ENCODE results near the gene TMEM119. TPM values are rescaled to one million over a fixed set of nuclear protein-coding genes. Genes with fewer than 3 reads are reported as not detected.

Gene TMEM119
- total and polyA plus RNA-seq, 10 of the 15 experiments (the other 5 are each of a cell fraction or from before 2014, with no cell fraction given) = 0.11 to 0.44 (median 0.19) TPM; not detected in 5

DNA sequence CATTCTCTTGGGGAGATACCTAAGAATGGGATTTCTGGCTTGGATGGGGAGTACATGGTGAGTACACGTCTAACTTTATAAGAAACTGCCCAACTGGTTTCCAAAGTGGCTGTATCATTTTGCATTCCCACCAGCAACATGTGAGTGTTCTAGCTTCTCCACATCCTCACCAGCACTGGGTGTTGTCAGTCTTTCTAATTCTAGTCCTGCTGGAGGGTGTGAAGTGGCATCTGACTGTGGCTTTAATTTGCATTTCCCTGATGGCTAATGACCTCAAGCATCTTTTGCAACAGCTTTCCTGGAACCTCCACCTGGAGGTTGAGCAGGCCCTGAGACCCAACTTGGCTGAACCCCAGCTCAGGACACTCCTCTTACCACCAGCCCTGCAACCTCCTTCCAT is 18.0 kb upstream of the TMEM119 start (continued):
- TF ChIP-seq, protein P1, sequence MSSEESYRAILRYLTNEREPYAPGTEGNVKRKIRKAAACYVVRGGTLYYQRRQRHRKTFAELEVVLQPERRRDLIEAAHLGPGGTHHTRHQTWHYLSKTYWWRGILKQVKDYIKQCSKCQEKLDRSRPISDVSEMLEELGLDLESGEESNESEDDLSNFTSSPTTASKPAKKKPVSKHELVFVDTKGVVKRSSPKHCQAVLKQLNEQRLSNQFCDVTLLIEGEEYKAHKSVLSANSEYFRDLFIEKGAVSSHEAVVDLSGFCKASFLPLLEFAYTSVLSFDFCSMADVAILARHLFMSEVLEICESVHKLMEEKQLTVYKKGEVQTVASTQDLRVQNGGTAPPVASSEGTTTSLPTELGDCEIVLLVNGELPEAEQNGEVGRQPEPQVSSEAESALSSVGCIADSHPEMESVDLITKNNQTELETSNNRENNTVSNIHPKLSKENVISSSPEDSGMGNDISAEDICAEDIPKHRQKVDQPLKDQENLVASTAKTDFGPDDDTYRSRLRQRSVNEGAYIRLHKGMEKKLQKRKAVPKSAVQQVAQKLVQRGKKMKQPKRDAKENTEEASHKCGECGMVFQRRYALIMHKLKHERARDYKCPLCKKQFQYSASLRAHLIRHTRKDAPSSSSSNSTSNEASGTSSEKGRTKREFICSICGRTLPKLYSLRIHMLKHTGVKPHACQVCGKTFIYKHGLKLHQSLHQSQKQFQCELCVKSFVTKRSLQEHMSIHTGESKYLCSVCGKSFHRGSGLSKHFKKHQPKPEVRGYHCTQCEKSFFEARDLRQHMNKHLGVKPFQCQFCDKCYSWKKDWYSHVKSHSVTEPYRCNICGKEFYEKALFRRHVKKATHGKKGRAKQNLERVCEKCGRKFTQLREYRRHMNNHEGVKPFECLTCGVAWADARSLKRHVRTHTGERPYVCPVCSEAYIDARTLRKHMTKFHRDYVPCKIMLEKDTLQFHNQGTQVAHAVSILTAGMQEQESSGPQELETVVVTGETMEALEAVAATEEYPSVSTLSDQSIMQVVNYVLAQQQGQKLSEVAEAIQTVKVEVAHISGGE (CRISPR knock-in tag; IDR thresholded peaks at IDR 0.05) = no peak
- TF ChIP-seq KAT2A (conservative IDR thresholded peaks at IDR 0.05; ENCODE audit: control insufficient read depth, low read depth, low read length) = no peak
- TF ChIP-seq RUNX3 (IDR thresholded peaks at IDR 0.05; ENCODE audit: low read length) = peak; percentile 42; the same call in 1 of the 2 replicates
- TF ChIP-seq WRNIP1 (IDR thresholded peaks at IDR 0.05; ENCODE audit: borderline replicate concordance, low read depth, low read length) = no peak
- TF ChIP-seq KDM1A (IDR thresholded peaks at IDR 0.05; ENCODE audit: borderline replicate concordance) = no peak
- TF ChIP-seq TCF3 (IDR thresholded peaks at IDR 0.05; ENCODE audit: borderline replicate concordance, insufficient read depth, low read depth, low read length) = 0 out of 2 replicates have a peak, but pooled peaks have one; percentile 38
- TF ChIP-seq, protein P2, sequence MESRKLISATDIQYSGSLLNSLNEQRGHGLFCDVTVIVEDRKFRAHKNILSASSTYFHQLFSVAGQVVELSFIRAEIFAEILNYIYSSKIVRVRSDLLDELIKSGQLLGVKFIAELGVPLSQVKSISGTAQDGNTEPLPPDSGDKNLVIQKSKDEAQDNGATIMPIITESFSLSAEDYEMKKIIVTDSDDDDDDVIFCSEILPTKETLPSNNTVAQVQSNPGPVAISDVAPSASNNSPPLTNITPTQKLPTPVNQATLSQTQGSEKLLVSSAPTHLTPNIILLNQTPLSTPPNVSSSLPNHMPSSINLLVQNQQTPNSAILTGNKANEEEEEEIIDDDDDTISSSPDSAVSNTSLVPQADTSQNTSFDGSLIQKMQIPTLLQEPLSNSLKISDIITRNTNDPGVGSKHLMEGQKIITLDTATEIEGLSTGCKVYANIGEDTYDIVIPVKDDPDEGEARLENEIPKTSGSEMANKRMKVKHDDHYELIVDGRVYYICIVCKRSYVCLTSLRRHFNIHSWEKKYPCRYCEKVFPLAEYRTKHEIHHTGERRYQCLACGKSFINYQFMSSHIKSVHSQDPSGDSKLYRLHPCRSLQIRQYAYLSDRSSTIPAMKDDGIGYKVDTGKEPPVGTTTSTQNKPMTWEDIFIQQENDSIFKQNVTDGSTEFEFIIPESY (IDR thresholded peaks at IDR 0.05) = no peak
- TF ChIP-seq, protein P3, sequence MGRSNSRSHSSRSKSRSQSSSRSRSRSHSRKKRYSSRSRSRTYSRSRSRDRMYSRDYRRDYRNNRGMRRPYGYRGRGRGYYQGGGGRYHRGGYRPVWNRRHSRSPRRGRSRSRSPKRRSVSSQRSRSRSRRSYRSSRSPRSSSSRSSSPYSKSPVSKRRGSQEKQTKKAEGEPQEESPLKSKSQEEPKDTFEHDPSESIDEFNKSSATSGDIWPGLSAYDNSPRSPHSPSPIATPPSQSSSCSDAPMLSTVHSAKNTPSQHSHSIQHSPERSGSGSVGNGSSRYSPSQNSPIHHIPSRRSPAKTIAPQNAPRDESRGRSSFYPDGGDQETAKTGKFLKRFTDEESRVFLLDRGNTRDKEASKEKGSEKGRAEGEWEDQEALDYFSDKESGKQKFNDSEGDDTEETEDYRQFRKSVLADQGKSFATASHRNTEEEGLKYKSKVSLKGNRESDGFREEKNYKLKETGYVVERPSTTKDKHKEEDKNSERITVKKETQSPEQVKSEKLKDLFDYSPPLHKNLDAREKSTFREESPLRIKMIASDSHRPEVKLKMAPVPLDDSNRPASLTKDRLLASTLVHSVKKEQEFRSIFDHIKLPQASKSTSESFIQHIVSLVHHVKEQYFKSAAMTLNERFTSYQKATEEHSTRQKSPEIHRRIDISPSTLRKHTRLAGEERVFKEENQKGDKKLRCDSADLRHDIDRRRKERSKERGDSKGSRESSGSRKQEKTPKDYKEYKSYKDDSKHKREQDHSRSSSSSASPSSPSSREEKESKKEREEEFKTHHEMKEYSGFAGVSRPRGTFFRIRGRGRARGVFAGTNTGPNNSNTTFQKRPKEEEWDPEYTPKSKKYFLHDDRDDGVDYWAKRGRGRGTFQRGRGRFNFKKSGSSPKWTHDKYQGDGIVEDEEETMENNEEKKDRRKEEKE (IDR thresholded peaks at IDR 0.05) = no peak
- TF ChIP-seq, protein P4, sequence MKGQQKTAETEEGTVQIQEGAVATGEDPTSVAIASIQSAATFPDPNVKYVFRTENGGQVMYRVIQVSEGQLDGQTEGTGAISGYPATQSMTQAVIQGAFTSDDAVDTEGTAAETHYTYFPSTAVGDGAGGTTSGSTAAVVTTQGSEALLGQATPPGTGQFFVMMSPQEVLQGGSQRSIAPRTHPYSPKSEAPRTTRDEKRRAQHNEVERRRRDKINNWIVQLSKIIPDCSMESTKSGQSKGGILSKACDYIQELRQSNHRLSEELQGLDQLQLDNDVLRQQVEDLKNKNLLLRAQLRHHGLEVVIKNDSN (IDR thresholded peaks at IDR 0.05; ENCODE audit: borderline replicate concordance, extremely low read length, insufficient read depth, low read depth, low read length) = no peak
- TF ChIP-seq, protein P5, sequence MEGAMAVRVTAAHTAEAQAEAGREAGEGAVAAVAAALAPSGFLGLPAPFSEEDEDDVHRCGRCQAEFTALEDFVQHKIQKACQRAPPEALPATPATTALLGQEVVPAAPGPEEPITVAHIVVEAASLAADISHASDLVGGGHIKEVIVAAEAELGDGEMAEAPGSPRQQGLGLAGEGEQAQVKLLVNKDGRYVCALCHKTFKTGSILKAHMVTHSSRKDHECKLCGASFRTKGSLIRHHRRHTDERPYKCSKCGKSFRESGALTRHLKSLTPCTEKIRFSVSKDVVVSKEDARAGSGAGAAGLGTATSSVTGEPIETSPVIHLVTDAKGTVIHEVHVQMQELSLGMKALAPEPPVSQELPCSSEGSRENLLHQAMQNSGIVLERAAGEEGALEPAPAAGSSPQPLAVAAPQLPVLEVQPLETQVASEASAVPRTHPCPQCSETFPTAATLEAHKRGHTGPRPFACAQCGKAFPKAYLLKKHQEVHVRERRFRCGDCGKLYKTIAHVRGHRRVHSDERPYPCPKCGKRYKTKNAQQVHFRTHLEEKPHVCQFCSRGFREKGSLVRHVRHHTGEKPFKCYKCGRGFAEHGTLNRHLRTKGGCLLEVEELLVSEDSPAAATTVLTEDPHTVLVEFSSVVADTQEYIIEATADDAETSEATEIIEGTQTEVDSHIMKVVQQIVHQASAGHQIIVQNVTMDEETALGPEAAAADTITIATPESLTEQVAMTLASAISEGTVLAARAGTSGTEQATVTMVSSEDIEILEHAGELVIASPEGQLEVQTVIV (IDR thresholded peaks at IDR 0.05; ENCODE audit: borderline replicate concordance, partially characterized antibody) = no peak
- no peak for TF ChIP-seq SREBF1 (IDR thresholded peaks at IDR 0.05; ENCODE audit: low read length)
- no peak for TF ChIP-seq ATF7 (IDR thresholded peaks at IDR 0.05; ENCODE audit: low read depth)
- TF ChIP-seq SP1 (IDR thresholded peaks at IDR 0.05; ENCODE audit: low read depth, low read length) = peak; percentile 7
- TF ChIP-seq STAT3 (IDR thresholded peaks at IDR 0.05; ENCODE audit: low read depth, low read length) = no peak
- no peak for TF ChIP-seq NRF1 (conservative IDR thresholded peaks at IDR 0.05; ENCODE audit: low read depth, low read length)
- TF ChIP-seq ESRRA (IDR thresholded peaks at IDR 0.05; ENCODE audit: low read length) = no peak

Measured in GM12878 (cell line).